ENCODE results near the gene BHLHE40.

BHLHE40 gene

GRCh38 chr3:4949659-4950058, 29.6 kb upstream of the BHLHE40 start:
- DNase-seq (ENCODE audit: low read depth), result no peak
- H3K4me3 ChIP-seq (ENCODE audit: low read length), result no peak overlapping the region
- TF ChIP-seq, protein P1, sequence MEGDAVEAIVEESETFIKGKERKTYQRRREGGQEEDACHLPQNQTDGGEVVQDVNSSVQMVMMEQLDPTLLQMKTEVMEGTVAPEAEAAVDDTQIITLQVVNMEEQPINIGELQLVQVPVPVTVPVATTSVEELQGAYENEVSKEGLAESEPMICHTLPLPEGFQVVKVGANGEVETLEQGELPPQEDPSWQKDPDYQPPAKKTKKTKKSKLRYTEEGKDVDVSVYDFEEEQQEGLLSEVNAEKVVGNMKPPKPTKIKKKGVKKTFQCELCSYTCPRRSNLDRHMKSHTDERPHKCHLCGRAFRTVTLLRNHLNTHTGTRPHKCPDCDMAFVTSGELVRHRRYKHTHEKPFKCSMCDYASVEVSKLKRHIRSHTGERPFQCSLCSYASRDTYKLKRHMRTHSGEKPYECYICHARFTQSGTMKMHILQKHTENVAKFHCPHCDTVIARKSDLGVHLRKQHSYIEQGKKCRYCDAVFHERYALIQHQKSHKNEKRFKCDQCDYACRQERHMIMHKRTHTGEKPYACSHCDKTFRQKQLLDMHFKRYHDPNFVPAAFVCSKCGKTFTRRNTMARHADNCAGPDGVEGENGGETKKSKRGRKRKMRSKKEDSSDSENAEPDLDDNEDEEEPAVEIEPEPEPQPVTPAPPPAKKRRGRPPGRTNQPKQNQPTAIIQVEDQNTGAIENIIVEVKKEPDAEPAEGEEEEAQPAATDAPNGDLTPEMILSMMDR (IDR thresholded peaks at IDR 0.05; ENCODE audit: insufficient read depth, low read depth, low read length, missing control alignments), result no peak

- H3K4me3 ChIP-seq (ENCODE audit: low read length), result no peak overlapping the region
- DNase-seq (ENCODE audit: low read depth), result no peak
- TF ChIP-seq, protein P1 (IDR thresholded peaks at IDR 0.05; ENCODE audit: insufficient read depth, low read depth, low read length, missing control alignments), result no peak
Measured at GRCh38 chr3:4950351-4950784, 28.9 kb upstream of the BHLHE40 start.

GRCh38 chr3:4950948-4951347, 28.3 kb upstream of the BHLHE40 start:
- no peak overlapping the region for H3K4me3 ChIP-seq (ENCODE audit: low read length)
- DNase-seq (ENCODE audit: low read depth), result no peak
- TF ChIP-seq, protein P1 (IDR thresholded peaks at IDR 0.05; ENCODE audit: insufficient read depth, low read depth, low read length, missing control alignments), result no peak

DNA sequence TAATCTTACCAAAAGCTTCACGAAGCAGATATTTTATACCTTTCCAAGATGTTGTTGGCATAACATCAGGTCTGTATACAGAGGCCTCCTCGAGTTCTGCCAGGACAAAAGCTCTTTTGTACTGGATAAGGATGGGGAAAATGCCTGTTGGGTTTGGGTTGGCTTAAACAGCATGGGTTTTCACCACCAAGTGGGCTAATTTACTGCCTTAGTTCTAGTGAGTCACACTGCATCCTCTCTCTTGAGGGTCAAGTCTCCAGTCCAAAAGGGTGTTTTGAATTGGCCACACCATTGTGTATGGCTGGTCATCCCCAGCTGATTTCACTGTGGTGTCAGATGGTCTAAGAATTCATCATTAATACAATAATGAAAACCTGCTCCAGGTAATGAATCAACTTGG, 26.1 kb upstream of the BHLHE40 start:
- TF ChIP-seq, protein P1 (IDR thresholded peaks at IDR 0.05; ENCODE audit: insufficient read depth, low read depth, low read length, missing control alignments), result no peak
- H3K4me3 ChIP-seq (ENCODE audit: low read length), result no peak overlapping the region
- no peak for DNase-seq (ENCODE audit: low read depth)

DNA sequence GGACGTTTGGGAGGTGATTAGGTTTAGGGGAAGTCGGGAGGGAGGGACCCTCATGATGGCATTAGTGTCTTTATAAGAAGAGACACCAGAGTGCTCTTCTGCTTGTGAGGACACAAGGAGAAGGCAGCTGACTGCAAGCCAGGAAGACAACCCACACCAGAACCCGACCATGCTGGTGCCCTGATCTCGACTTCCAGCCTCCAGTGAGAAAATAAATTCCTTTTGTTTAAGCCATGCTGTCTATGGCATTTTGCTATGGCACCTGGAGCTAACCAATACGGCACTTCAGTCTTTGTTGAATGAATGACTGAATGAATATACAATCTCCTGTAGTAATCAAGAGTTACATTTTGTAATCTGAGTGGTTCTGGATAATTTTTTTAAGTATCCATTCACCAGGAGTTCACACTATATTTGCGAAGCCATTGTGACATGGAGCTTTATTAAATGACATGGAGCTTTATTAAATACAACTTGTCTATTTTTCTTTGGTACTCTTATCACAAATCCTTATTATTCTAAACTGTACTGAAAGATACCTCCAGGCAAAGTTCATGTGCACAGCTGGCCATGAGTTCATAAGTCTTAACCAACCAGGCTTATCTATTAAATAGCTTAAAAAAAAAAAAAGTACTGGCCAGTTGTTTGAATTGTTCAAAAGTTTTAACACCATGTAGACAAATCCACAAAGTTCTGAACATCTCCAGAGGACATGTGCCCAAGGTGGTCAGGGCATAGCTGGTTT, 24.8 kb upstream of the BHLHE40 start:
- no peak for DNase-seq (ENCODE audit: low read depth)
- TF ChIP-seq, protein P1 (IDR thresholded peaks at IDR 0.05; ENCODE audit: insufficient read depth, low read depth, low read length, missing control alignments), result no peak
- no peak overlapping the region for H3K4me3 ChIP-seq (ENCODE audit: low read length)

- H3K4me3 ChIP-seq (ENCODE audit: low read length), result no peak overlapping the region
- TF ChIP-seq, protein P1 (IDR thresholded peaks at IDR 0.05; ENCODE audit: insufficient read depth, low read depth, low read length, missing control alignments), result no peak
- no peak for DNase-seq (ENCODE audit: low read depth)
Measured at GRCh38 chr3:4956099-4956498, 23.1 kb upstream of the BHLHE40 start.

- no peak for DNase-seq (ENCODE audit: low read depth)
Measured at GRCh38 chr3:4956738-4957137, 22.5 kb upstream of the BHLHE40 start.

More at GRCh38 chr3:4956738-4957137, 22.5 kb upstream of the BHLHE40 start:
- TF ChIP-seq, protein P1 (IDR thresholded peaks at IDR 0.05; ENCODE audit: insufficient read depth, low read depth, low read length, missing control alignments), result no peak
- H3K4me3 ChIP-seq (ENCODE audit: low read length), result no peak overlapping the region
